IMR-90 (cell line): Measurements from ENCODE around the gene CADM1. TPM values are rescaled to one million over a fixed set of nuclear protein-coding genes. Genes with fewer than 3 reads are reported as not detected.

ENCODE experiments used
- ATAC-seq: fragments of 200-7000 bp; cut with Tn5 transposase; 2 replicates; pipeline ENCODE4 v1.9.1; 2020; ENCODE audit warnings: low read depth, mild to moderate bottlenecking, moderate library complexity
- BruUV-seq: library from RNA; stranded (reverse); fragments of 400-500 nt; replicated peaks from 2 replicates; lab custom pipeline; 2021; lab: Mats Ljungman, UMichigan
- CTCF ChIA-PET: fragments of 300-600 bp; formaldehyde crosslinking; extraction: SDS; loops from one replicate; lab custom pipeline; 2021; ENCODE audit warnings: antibody characterized with exemption; lab: Yijun Ruan, JAX
- POLR2A ChIA-PET: fragments of 300-600 bp; sonication (Branson Sonifier 250); formaldehyde crosslinking; loops from one replicate; lab custom pipeline; 2022; ENCODE audit warnings: antibody characterized with exemption; ENCODE audit not compliant: unreplicated experiment; lab: Charles Lee
- DNase-seq: peaks from one replicate; pipeline ENCODE4 v3.0.0; 2013
- H2AFZ ChIP-seq: replicated peaks from 2 replicates; pipeline ENCODE3; 2013; ENCODE audit warnings: low read length, mild to moderate bottlenecking; ENCODE audit not compliant: poor library complexity
- H2AK5ac ChIP-seq: 2 replicates; pipeline ENCODE4 v1.6.1; 2013; ENCODE audit warnings: low read depth, low read length, inconsistent platforms
- H2AK9ac ChIP-seq: replicated peaks from 2 replicates; pipeline ENCODE3; 2013; ENCODE audit warnings: mild to moderate bottlenecking, low read depth, low read length, moderate library complexity; ENCODE audit not compliant: poor library complexity
- H2BK120ac ChIP-seq: 2 replicates; pipeline ENCODE4 v1.6.1; 2013; ENCODE audit warnings: low read depth, low read length, inconsistent platforms
- H2BK15ac ChIP-seq: 3 replicates; pipeline ENCODE4 v1.6.1; 2013; ENCODE audit warnings: low read depth, low read length, inconsistent platforms
- H2BK20ac ChIP-seq: 2 replicates; pipeline ENCODE4 v1.6.1; 2013; ENCODE audit warnings: low read depth, mild to moderate bottlenecking, inconsistent platforms, low read length, moderate library complexity
- H2BK5ac ChIP-seq: 2 replicates; pipeline ENCODE4 v1.6.1; 2013; ENCODE audit warnings: mild to moderate bottlenecking, low read depth, low read length, inconsistent platforms; ENCODE audit not compliant: poor library complexity, severe bottlenecking
- H3K14ac ChIP-seq: replicated peaks from 2 replicates; pipeline ENCODE4 v1.6.1; 2013; ENCODE audit warnings: low read depth, low read length, inconsistent platforms
- H3K18ac ChIP-seq: 2 replicates; pipeline ENCODE4 v1.6.1; 2013; ENCODE audit warnings: low read depth, low read length, control low read depth
- H3K23ac ChIP-seq: 2 replicates; pipeline ENCODE4 v1.6.1; 2013; ENCODE audit warnings: low read depth, low read length, inconsistent platforms
- H3K27ac ChIP-seq: 2 replicates; pipeline ENCODE4 v1.5.1; 2013; ENCODE audit warnings: mild to moderate bottlenecking, control low read depth, low read length; ENCODE audit not compliant: insufficient read depth
- H3K27me3 ChIP-seq: 2 replicates; pipeline ENCODE4 v1.6.1; 2013; ENCODE audit warnings: low read length; ENCODE audit not compliant: control insufficient read depth, insufficient read depth
- H3K36me3 ChIP-seq: 2 replicates; pipeline ENCODE4 v1.6.1; 2013; ENCODE audit warnings: low read length, mixed read lengths; ENCODE audit not compliant: control insufficient read depth, insufficient read depth
- H3K4ac ChIP-seq: 2 replicates; pipeline ENCODE4 v1.6.1; 2013; ENCODE audit warnings: low read depth, low read length, inconsistent platforms
- H3K4me1 ChIP-seq: 2 replicates; pipeline ENCODE4 v1.6.1; 2013; ENCODE audit warnings: low read length, mixed read lengths; ENCODE audit not compliant: control insufficient read depth, insufficient read depth
- H3K4me2 ChIP-seq: 2 replicates; pipeline ENCODE4 v1.6.1; 2013; ENCODE audit warnings: low read depth, mild to moderate bottlenecking, control low read depth, low read length, moderate library complexity
- H3K4me3 ChIP-seq: 2 replicates; pipeline ENCODE4 v1.5.1; 2013; ENCODE audit warnings: low read depth, mild to moderate bottlenecking, control low read depth, low read length, moderate library complexity; ENCODE audit not compliant: insufficient read depth
- H3K56ac ChIP-seq: 2 replicates; pipeline ENCODE4 v1.6.1; 2013; ENCODE audit warnings: low read length, inconsistent platforms; ENCODE audit not compliant: insufficient read depth; ENCODE audit errors: extremely low read depth
- H3K79me1 ChIP-seq, 2 experiments: 2 replicates each; pipeline ENCODE4 v1.6.1; 2013; ENCODE audit warnings: low read length in 2 of 2, inconsistent platforms in 1 of 2, low read depth in 1 of 2
- H3K9ac ChIP-seq: 2 replicates; pipeline ENCODE4 v1.6.1; 2013; ENCODE audit warnings: low read depth, low read length, control low read depth
- H3K9me1 ChIP-seq: 2 replicates; pipeline ENCODE4 v1.6.1; 2013; ENCODE audit warnings: low read length, inconsistent platforms; ENCODE audit not compliant: insufficient read depth
- H3K9me3 ChIP-seq: 2 replicates; pipeline ENCODE4 v1.6.1; 2013; ENCODE audit warnings: low read length; ENCODE audit not compliant: control insufficient read depth, insufficient read depth
- H4K20me1 ChIP-seq: 2 replicates; pipeline ENCODE4 v1.6.1; 2013; ENCODE audit warnings: low read length, inconsistent platforms; ENCODE audit not compliant: insufficient read depth
- H4K5ac ChIP-seq: 2 replicates; pipeline ENCODE4 v1.6.1; 2013; ENCODE audit warnings: mild to moderate bottlenecking, low read depth, low read length, control low read depth
- H4K8ac ChIP-seq, 2 experiments: 2 replicates each; pipeline ENCODE4 v1.6.1; 2013; ENCODE audit warnings: low read depth in 2 of 2, low read length in 2 of 2, control low read depth in 1 of 2, inconsistent platforms in 1 of 2
- H4K91ac ChIP-seq: 2 replicates; pipeline ENCODE4 v1.6.1; 2013; ENCODE audit warnings: low read depth, low read length, inconsistent platforms; ENCODE audit not compliant: insufficient read depth
- BHLHE40 ChIP-seq: fragments of 150-350 bp; IDR thresholded peaks from 2 replicates; pipeline ENCODE4 v1.6.1; 2016; ENCODE audit warnings: mild to moderate bottlenecking, low read depth, low read length
- CEBPB ChIP-seq: IDR thresholded peaks from 2 replicates; pipeline ENCODE4 v1.6.1; 2012; ENCODE audit warnings: low read depth, low read length, improper control_type of control experiment
- CHD1 ChIP-seq: IDR thresholded peaks from 2 replicates; pipeline ENCODE4 v1.6.1; 2012; ENCODE audit warnings: low read depth, low read length, improper control_type of control experiment
- FOS ChIP-seq: fragments of 150-350 bp; IDR thresholded peaks from 2 replicates; pipeline ENCODE4 v1.6.1; 2016; ENCODE audit warnings: low read depth, low read length
- MAFK ChIP-seq: IDR thresholded peaks from 2 replicates; pipeline ENCODE4 v1.6.1; 2012; ENCODE audit warnings: low read depth, low read length, improper control_type of control experiment
- MAZ ChIP-seq: IDR thresholded peaks from 2 replicates; pipeline ENCODE4 v1.6.1; 2012; ENCODE audit warnings: low read depth, mild to moderate bottlenecking, low read length, improper control_type of control experiment, moderate library complexity, borderline replicate concordance
- MXI1 ChIP-seq: IDR thresholded peaks from 2 replicates; pipeline ENCODE4 v1.6.1; 2012; ENCODE audit warnings: low read depth, mild to moderate bottlenecking, low read length, moderate library complexity, borderline replicate concordance
- NFE2L2 ChIP-seq: fragments of 150-350 bp; IDR thresholded peaks from 2 replicates; pipeline ENCODE4 v1.6.1; 2016; ENCODE audit warnings: low read depth, mild to moderate bottlenecking, low read length
- POLR2A ChIP-seq: IDR thresholded peaks from 2 replicates; pipeline ENCODE4 v1.6.1; 2012; ENCODE audit warnings: mild to moderate bottlenecking, low read depth, low read length
- RAD21 ChIP-seq: IDR thresholded peaks from 2 replicates; pipeline ENCODE4 v1.6.1; 2012; ENCODE audit warnings: low read length, improper control_type of control experiment
- RCOR1 ChIP-seq: IDR thresholded peaks from 2 replicates; pipeline ENCODE4 v1.6.1; 2012; ENCODE audit warnings: mild to moderate bottlenecking, low read length, improper control_type of control experiment; ENCODE audit not compliant: insufficient replicate concordance
- RFX5 ChIP-seq: IDR thresholded peaks from 2 replicates; pipeline ENCODE4 v1.8.0; 2012; ENCODE audit warnings: low read depth, mild to moderate bottlenecking, low read length, moderate library complexity
- SMC3 ChIP-seq: fragments of 150-350 bp; IDR thresholded peaks from 2 replicates; pipeline ENCODE4 v1.6.1; 2016; ENCODE audit warnings: low read depth, mild to moderate bottlenecking, antibody characterized with exemption, low read length, moderate library complexity
- WGBS, 2 experiments: methylation state at CpG; one replicate each; pipeline versions ENCODE4 v1.1.5 to v1.1.7; 2013; ENCODE audit warnings: missing lambda C conversion rate in 2 of 2; ENCODE audit not compliant: insufficient read length in 1 of 2; ENCODE audit errors: extremely low coverage in 2 of 2; 5-methylcytosine and 5-hydroxymethylcytosine counted together
- dilution Hi-C: fragments of 300-500 bp; cut with HindIII; formaldehyde crosslinking; loops from one replicate; pipeline ENCODE4 v1.14.3; 2018; ENCODE audit warnings: low sequenced_read_pairs; ENCODE audit not compliant: unreplicated experiment
- in situ Hi-C: fragments of 300-500 bp; cut with MboI; formaldehyde crosslinking; loops from 3 replicates; pipeline ENCODE4 v1.14.3; 2019; ENCODE audit warnings: low sequenced_read_pairs, inconsistent platforms, mixed read lengths
- intact Hi-C: fragments of 100-400 bp; cut with micrococcal nuclease; formaldehyde crosslinking; loops from 2 replicates; pipeline ENCODE4 v1.10.0; 2022
- polyA plus RNA-seq, 3 experiments: library from polyadenylated mRNA; depleted of rRNA; stranded (reverse); fragments of >200 nt; gene quantifications; 2 replicates each; pipeline ENCODE4 v1.2.3, GENCODE V29; 2012; ENCODE audit warnings: low replicate concordance in 1 of 3
- total RNA-seq: library from RNA; depleted of rRNA; stranded (reverse); fragments of >200 nt; gene quantifications from 2 replicates; pipeline ENCODE4 v1.2.3, GENCODE V29; 2012
- TF ChIP-seq, protein P1 (sequence below): fragments of 150-350 bp; IDR thresholded peaks from 2 replicates; pipeline ENCODE4 v1.6.1; 2017; ENCODE audit warnings: mild to moderate bottlenecking, antibody characterized with exemption, low read length, low read depth
- TF ChIP-seq, protein P2 (sequence below): conservative IDR thresholded peaks from 2 replicates; pipeline ENCODE4 v1.5.1; 2012; ENCODE audit warnings: mild to moderate bottlenecking, low read depth, low read length, improper control_type of control experiment
- TF ChIP-seq, protein P3 (sequence below): fragments of 150-350 bp; IDR thresholded peaks from 2 replicates; pipeline ENCODE4 v1.6.1; 2016; ENCODE audit warnings: low read depth, mild to moderate bottlenecking, low read length, moderate library complexity, borderline replicate concordance

CADM1 gene
- total and polyA plus RNA-seq, 2 of the 4 experiments (the other 2 are of a cell fraction) = 28.8 to 77.1 TPM

DNA sequence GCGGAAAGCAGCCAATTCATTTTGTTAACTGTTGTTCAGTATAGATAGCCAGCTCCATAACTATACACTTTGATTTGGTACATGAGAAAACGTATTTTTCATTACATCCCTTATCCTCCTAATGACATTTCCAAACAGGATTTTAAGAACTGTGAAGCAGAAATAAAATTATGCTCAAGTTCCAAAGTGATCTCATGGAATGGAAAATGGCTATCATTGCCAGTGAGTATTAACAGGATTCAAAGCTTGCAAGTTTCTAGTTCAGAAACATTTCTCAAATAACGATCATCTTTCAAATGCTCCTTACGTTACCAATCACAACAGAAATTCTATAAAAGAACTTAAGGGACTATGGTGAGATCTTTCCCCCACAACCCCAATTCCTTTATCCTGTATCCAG, 53.7 kb downstream of the CADM1 start:
- H2AK9ac ChIP-seq = no peak overlapping the region
- no peak overlapping the region for H3K18ac ChIP-seq
- H2AFZ ChIP-seq = no peak overlapping the region
- H4K20me1 ChIP-seq = no peaks in the 10 kb centered on the region
- H2BK15ac ChIP-seq = no peak overlapping the region
- no peak overlapping the region for H2BK120ac ChIP-seq
- H3K36me3 ChIP-seq = 0 out of 2 replicates have a peak, but pooled peaks cover 1% of the 10 kb centered on the region
- no peaks in the 10 kb centered on the region for H3K9me1 ChIP-seq
- H2BK5ac ChIP-seq = no peak overlapping the region
- no peak overlapping the region for H3K14ac ChIP-seq
- H3K4me3 ChIP-seq = no peak overlapping the region
- intact Hi-C loops = no loop called here
- H3K4me1 ChIP-seq = peaks cover under 1% of the 10 kb centered on the region
- POLR2A ChIA-PET = no interaction called here
- H3K27ac ChIP-seq = no peak overlapping the region
- no peak overlapping the region for H3K4ac ChIP-seq
- no peak overlapping the region for H4K8ac ChIP-seq
- no CpG with 5 or more reads among the region's 4 CpGs for WGBS, 2 experiments
- no peak overlapping the region for H4K91ac ChIP-seq
- TF ChIP-seq MAZ (no peak), CHD1 (no peak), RCOR1 (no peak), NFE2L2 (no peak), FOS (no peak), POLR2A (no peak), MAFK (no peak), MXI1 (no peak), RFX5 (no peak), RAD21 (no peak), SMC3 (no peak), CEBPB (no peak), BHLHE40 (no peak)
- TF ChIP-seq, protein P1, sequence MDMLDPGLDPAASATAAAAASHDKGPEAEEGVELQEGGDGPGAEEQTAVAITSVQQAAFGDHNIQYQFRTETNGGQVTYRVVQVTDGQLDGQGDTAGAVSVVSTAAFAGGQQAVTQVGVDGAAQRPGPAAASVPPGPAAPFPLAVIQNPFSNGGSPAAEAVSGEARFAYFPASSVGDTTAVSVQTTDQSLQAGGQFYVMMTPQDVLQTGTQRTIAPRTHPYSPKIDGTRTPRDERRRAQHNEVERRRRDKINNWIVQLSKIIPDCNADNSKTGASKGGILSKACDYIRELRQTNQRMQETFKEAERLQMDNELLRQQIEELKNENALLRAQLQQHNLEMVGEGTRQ = no peak
- TF ChIP-seq, protein P2, sequence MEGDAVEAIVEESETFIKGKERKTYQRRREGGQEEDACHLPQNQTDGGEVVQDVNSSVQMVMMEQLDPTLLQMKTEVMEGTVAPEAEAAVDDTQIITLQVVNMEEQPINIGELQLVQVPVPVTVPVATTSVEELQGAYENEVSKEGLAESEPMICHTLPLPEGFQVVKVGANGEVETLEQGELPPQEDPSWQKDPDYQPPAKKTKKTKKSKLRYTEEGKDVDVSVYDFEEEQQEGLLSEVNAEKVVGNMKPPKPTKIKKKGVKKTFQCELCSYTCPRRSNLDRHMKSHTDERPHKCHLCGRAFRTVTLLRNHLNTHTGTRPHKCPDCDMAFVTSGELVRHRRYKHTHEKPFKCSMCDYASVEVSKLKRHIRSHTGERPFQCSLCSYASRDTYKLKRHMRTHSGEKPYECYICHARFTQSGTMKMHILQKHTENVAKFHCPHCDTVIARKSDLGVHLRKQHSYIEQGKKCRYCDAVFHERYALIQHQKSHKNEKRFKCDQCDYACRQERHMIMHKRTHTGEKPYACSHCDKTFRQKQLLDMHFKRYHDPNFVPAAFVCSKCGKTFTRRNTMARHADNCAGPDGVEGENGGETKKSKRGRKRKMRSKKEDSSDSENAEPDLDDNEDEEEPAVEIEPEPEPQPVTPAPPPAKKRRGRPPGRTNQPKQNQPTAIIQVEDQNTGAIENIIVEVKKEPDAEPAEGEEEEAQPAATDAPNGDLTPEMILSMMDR = no peak
- TF ChIP-seq, protein P3, sequence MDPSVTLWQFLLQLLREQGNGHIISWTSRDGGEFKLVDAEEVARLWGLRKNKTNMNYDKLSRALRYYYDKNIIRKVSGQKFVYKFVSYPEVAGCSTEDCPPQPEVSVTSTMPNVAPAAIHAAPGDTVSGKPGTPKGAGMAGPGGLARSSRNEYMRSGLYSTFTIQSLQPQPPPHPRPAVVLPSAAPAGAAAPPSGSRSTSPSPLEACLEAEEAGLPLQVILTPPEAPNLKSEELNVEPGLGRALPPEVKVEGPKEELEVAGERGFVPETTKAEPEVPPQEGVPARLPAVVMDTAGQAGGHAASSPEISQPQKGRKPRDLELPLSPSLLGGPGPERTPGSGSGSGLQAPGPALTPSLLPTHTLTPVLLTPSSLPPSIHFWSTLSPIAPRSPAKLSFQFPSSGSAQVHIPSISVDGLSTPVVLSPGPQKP = no peak
- no peak overlapping the region for H3K23ac ChIP-seq
- H3K4me2 ChIP-seq = no peak overlapping the region
- H3K9ac ChIP-seq = no peak overlapping the region
- DNase-seq (no peak), ATAC-seq (no peak)
- H4K5ac ChIP-seq = no peak overlapping the region
- in situ Hi-C loops = no loop called here
- no TSS peak for BruUV-seq
- no peak overlapping the region for H2BK20ac ChIP-seq
- H2AK5ac ChIP-seq = no peak overlapping the region
- peaks cover 0 to 8% of the 10 kb centered on the region in 2 experiments; a peak in 2 of 4 replicates for H3K79me1 ChIP-seq
- H3K9me3 ChIP-seq = peaks cover 9% of the 10 kb centered on the region
- dilution Hi-C loops = no loop called here
- no peak overlapping the region for H3K56ac ChIP-seq
- H3K27me3 ChIP-seq = no peaks in the 10 kb centered on the region
- CTCF ChIA-PET = interaction anchor here (0.6 kb wide), 1 partner anchor 12 kb away, joined by 9 read pairs; no protein-coding TSS in a partner anchor
